Ovary (tissue), 3 donors: ENCODE measurements around the gene HSPA9.

Experiments
- EP300 ChIP-seq: sonication (generic); formaldehyde crosslinking; IDR thresholded peaks from one replicate; pipeline ENCODE4 v1.6.1; 2017; ENCODE audit warnings: antibody characterized with exemption
- POLR2A ChIP-seq: fragments of 450-650 bp; IDR thresholded peaks from one replicate; pipeline ENCODE4 v1.6.1; 2017; ENCODE audit warnings: antibody characterized with exemption, mild to moderate bottlenecking, moderate library complexity
- TF ChIP-seq, protein P1 (sequence below), 3 donors: fragments of 450-650 bp in 2 of 3; fragments of 200-600 bp in 1 of 3; IDR thresholded peaks; one replicate each; pipeline versions ENCODE4 v1.5.1 to v1.8.0; 2016 to 2022; ENCODE audit warnings: antibody characterized with exemption in 3 of 3, mild to moderate bottlenecking in 1 of 3
- donor health status: DM: no; HTN: no; CAD: no.

GRCh38 chr5:138515556-138516245, 59.5 kb downstream of the HSPA9 start:
- TF ChIP-seq, protein P1, sequence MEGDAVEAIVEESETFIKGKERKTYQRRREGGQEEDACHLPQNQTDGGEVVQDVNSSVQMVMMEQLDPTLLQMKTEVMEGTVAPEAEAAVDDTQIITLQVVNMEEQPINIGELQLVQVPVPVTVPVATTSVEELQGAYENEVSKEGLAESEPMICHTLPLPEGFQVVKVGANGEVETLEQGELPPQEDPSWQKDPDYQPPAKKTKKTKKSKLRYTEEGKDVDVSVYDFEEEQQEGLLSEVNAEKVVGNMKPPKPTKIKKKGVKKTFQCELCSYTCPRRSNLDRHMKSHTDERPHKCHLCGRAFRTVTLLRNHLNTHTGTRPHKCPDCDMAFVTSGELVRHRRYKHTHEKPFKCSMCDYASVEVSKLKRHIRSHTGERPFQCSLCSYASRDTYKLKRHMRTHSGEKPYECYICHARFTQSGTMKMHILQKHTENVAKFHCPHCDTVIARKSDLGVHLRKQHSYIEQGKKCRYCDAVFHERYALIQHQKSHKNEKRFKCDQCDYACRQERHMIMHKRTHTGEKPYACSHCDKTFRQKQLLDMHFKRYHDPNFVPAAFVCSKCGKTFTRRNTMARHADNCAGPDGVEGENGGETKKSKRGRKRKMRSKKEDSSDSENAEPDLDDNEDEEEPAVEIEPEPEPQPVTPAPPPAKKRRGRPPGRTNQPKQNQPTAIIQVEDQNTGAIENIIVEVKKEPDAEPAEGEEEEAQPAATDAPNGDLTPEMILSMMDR (IDR thresholded peaks at IDR 0.05) = no peak
- TF ChIP-seq POLR2A = no peak
- no peak for TF ChIP-seq EP300
